GM13976 (cell line): ENCODE results near the gene NEDD9.

Experiments
- DNase-seq: peaks from one replicate; pipeline ENCODE4 v3.0.0; 2012; ENCODE audit warnings: low spot score
- CTCF ChIP-seq: IDR thresholded peaks from 2 replicates; pipeline ENCODE4 v1.5.1; 2012; ENCODE audit warnings: borderline replicate concordance, mild to moderate bottlenecking; ENCODE audit not compliant: insufficient read depth; ENCODE audit errors: extremely low read depth, missing control alignments, control extremely low read depth
- in situ Hi-C: fragments of 300-500 bp; cut with MboI; formaldehyde crosslinking; loops from one replicate; pipeline ENCODE4 v1.12.0; 2022; ENCODE audit warnings: low sequenced_read_pairs, mixed read lengths, inconsistent platforms; ENCODE audit not compliant: unreplicated experiment

Gene NEDD9

GRCh38 chr6:11203306-11204004 is 29.0 kb downstream of the NEDD9 start:
- in situ Hi-C loops, result no loop called here
- TF ChIP-seq CTCF, result no peak
- DNase-seq, result no peak

- no peak for DNase-seq
- no peak for TF ChIP-seq CTCF
- in situ Hi-C loops, result no loop called here
These were observed 29.8 kb downstream of the NEDD9 start for GRCh38 chr6:11202513-11203305.

- DNase-seq, result no peak
- in situ Hi-C loops, result no loop called here
- no peak for TF ChIP-seq CTCF
These were observed 30.5 kb downstream of the NEDD9 start for GRCh38 chr6:11201772-11202512.

GRCh38 chr6:11201015-11201414 is 31.5 kb downstream of the NEDD9 start:
- in situ Hi-C loops, result no loop called here
- DNase-seq, result no peak
- no peak for TF ChIP-seq CTCF

GRCh38 chr6:11200356-11200755 is 32.1 kb downstream of the NEDD9 start:
- TF ChIP-seq CTCF, result no peak
- in situ Hi-C loops, result no loop called here
- DNase-seq, result no peak
